T47D (cell line): ENCODE results near the gene APC.

Experiments used
- DNase-seq, 2 experiments: peaks; one replicate each; pipeline versions ENCODE4 v3.0.0 to v3.0.0-alpha.2; 2011 to 2012; ENCODE audit warnings: low read depth in 1 of 2, low spot score in 1 of 2
- JUND ChIP-seq: IDR thresholded peaks from 2 replicates; pipeline ENCODE4 v1.6.1; 2012; ENCODE audit warnings: low read depth
- in situ Hi-C: cut with HindIII; loops from 2 replicates; pipeline ENCODE4 v1.10.0; 2016; ENCODE audit warnings: low sequenced_read_pairs, low pct_unique_long_range_greater_than_20kb

APC gene

DNA sequence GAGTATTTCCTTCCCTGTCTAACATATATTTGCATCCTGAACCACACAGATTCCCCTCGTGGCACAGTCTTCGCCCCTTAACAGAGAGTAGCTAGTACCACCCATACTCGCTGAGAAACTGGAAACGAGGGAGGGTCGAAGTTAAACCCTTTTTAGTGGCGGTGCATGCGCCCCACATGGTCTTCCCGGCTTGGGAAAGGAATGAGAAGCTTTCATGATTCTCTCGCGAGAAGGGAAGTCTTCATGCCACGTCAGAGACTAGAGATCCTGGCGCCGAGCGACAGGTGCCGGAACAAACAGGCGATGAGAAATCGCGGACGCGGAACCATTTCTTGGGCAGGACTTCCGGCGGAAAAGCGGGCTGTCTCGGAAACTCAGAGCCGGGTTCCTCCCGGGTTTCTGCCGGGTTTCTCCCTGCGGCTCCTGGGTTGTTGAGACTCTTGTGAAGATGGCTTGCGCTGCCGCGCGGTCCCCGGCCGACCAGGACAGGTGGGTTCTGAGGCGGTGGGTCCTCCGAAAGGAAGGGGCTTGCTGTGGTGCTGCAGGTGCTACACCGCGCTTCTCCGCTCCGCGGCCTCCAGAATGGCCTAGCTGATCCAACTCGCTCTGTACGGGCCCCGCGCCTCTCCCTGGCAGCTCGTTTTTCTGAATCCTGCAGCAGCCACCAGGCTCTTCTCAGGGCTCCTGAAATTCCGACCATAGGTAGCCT, 123.4 kb downstream of the APC start, which contains the start of gene SRP19:
TSS of gene SRP19 (plus strand) at position 359 of the 709 bp plus-strand sequence. CDS start at position 449, 90 bp downstream.
- in situ Hi-C loops: no loop called here
- no peak for TF ChIP-seq JUND
- DNase-seq: peak; percentile 93 to 98

DNA sequence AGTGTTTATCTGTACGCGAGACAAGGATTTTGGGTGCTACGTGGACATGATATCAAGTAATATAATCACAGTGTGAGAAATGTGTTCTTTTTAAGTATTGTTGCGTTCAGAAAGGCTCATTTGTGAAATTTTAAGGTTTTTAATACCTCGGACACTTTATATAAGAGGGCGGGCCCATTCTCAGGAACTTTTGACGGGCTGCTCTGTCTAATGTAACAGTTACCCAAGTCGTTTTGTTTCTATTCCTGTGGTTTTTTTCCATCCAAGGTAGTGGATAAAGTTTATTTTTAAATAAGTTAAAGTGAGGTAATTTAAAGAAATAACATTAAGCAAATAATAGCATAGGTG, 123.9 kb downstream of the APC start:
- TF ChIP-seq JUND: no peak
- no peak for DNase-seq
- in situ Hi-C loops: no loop called here

DNA sequence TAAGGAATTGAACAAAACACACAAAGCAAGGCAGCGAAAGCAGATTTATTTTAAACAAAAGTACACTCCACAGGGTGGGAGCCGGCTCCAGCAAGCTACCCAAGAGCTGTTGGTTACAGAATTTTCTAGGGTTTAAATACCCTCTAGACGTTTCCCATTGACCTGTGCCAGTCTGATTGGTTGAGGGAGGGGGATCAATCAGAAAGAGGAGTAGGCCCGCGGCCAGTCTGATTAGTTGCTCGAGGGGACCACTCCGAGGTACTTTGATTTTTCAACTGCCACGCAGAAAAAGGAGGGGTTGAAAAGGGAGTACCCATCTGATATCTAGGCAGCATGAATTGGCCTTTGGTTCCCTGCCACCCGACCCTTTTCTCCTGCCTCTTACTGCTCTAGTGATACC, 124.4 kb downstream of the APC start:
- no peak for DNase-seq
- no peak for TF ChIP-seq JUND
- in situ Hi-C loops: no loop called here

DNA sequence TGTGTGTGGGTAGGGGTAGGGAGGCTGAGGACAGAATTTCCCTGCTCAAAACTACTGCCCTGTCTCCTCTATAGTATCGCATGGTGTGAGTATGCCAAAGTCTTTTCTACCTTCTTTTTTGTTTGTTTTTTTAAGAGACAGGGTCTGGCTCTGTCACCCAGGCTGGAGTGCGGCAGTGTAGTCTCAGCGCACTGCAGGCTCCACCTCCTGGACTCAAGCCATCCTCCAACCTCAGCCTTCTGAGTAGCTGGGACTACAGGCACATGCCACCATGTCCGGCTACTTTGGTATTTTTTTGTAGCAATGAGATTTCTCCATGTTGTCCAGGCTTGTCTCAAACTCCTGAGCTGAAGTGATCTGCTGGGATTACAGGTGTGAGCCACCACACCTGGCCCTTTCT, 125.9 kb downstream of the APC start:
- TF ChIP-seq JUND: no peak
- in situ Hi-C loops: no loop called here
- no peak for DNase-seq

DNA sequence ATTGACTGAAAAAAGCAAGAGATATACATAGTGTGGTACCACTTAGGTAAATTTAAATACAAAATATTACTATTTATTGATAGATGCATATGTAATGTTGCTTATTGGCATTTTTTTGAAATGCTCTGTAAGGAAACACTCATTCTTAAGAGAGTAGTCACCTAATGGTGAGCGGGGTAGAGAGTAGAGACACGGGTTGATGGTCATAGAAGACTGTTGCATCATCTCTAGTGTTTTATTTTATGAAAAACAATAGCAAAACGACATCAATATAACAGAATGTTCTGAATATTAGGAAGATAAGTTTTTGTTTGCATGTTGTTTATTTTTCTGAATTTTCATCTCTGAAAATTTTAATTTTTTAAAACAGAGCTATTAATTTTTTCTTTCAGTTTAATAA, 127.4 kb downstream of the APC start:
- in situ Hi-C loops: no loop called here
- DNase-seq: no peak
- TF ChIP-seq JUND: no peak

DNA sequence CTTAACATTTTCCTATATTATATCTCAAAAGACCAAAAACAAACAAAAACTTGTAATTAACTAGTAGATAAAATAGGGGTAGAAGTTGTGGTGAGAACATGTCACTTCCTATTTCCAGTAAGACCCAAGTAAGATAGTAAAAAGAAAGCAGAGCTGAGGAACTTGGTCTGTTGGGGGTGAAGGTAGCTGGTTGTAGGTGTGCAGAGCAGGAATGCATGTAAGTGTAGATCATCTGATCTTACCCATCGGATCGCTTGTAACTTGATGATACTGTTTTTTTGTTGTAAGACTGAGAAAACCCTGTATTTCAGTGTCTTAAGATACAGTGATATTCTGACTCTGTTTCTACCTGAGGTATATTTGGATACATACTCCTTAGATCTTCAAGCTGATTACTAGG, 129.1 kb downstream of the APC start:
- in situ Hi-C loops: no loop called here
- DNase-seq: no peak
- TF ChIP-seq JUND: no peak

DNA sequence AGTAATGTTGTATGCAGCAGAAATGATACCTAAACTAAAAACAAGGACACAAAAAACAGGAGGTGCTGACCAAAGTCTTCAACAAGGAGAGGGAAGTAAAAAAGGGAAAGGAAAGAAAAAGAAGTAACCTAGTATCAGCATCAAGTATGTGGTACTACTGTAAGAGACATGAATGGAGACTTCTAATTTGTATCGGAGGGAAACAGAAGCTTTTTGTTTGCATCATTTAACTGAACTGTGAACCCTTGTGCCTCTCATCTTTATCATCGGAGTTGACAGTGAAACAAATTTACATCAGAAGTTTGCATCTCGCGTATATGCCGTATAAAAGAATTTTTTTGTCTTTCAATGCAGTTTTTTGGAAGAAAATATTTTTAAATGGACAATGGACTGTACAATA, 129.7 kb downstream of the APC start:
- in situ Hi-C loops: no loop called here
- no peak for DNase-seq
- no peak for TF ChIP-seq JUND

DNA sequence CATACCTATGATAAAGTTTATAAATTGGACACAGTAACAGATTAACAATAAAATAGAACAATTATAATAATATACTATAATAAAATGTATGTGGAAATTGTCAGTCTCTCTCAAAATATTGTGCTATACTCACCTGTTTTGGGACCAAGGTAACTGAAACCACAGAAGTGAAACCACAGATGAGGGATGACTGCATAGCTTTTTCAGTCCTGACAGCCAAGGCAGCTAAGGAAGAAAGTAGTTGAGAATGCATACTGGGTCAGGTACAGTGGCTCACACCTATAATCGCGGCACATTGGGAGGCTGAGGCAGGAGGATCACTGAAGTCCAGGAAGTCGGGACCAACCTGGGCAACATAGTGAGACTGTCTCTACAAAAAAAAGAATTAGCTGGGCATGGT, 132.3 kb downstream of the APC start:
- in situ Hi-C loops: no loop called here
- no peak for DNase-seq
- TF ChIP-seq JUND: no peak

DNA sequence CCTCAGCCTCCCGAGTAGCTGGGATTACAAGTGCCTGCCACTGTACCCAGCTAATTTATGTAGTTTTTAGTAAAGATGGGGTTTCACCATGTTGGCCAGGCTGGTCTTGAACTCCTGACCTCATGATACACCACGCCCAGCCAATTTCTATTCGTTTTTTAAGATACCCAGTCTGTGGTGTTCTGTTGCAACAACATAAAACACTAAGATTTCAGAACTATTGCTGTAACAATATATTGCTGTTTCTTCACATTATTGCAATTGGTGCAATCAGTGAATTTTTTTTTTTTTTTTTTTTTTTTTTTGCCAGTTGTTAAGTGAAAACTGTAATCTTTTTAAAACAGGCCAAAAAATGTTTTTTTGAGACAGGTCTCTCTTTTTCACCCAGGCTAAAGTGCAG, 133.3 kb downstream of the APC start:
- no peak for DNase-seq
- no peak for TF ChIP-seq JUND
- in situ Hi-C loops: no loop called here

DNA sequence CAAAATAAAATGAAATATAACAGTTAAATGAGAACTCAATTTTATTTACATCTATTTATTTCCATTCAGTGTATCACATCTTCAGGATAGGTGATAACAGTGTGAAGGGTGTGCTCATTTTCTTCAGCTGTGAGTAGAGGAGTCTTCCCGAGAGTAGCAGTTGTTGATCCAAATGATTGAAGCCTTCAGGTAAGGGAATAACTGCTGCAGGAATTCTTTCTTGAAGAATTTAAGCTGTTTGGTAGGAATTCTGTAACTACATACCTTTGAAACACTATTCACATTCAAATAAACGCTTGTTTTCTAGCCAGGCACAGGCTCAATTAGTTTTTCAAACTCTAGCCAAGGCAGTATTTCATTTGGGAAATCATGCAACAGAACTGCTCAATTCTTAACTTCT, 138.7 kb downstream of the APC start:
- no peak for DNase-seq
- in situ Hi-C loops: no loop called here
- no peak for TF ChIP-seq JUND

DNA sequence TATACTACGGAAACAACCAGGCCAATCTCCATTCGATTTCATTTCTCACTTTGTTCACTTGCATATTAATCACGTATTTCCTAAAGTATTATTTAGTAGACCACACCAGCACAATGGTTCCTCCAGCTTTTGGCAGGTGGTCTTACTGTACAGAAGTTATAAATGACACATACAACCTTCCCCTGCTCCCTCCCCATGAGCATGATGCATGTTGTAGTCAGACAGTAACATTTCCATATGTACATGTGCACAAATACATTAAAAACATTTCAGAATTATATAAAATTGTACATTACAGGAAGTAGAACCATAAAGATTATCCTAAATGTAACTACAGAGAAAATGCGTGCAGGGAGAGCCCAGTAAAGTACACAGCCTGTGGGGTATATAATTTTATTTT, 140.4 kb downstream of the APC start:
- in situ Hi-C loops: no loop called here

DNA sequence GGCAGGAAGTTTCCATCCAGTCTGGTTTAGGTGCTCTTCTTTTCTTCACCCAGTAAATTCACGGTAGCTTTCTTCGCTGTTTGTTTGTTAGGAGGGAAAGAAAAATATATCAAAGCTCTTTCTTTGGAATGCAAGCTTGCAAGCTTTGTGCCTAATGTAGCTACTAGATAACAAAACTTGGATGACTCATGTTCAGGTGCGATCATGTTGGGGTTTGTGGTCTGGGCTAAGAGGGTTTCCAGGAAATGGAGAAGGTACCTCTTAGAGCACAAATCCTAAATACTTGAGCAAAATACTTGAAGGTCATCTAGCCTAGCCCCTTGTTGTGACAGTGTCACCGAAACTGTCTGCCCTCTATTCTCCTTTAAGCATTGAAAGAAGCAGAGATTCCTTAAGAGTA, 141.1 kb downstream of the APC start:
- TF ChIP-seq JUND: no peak
- in situ Hi-C loops: no loop called here
- no peak for DNase-seq

More for the DNA sequence above, 140.4 kb downstream of the APC start:
- no peak for DNase-seq
- TF ChIP-seq JUND: no peak

DNA sequence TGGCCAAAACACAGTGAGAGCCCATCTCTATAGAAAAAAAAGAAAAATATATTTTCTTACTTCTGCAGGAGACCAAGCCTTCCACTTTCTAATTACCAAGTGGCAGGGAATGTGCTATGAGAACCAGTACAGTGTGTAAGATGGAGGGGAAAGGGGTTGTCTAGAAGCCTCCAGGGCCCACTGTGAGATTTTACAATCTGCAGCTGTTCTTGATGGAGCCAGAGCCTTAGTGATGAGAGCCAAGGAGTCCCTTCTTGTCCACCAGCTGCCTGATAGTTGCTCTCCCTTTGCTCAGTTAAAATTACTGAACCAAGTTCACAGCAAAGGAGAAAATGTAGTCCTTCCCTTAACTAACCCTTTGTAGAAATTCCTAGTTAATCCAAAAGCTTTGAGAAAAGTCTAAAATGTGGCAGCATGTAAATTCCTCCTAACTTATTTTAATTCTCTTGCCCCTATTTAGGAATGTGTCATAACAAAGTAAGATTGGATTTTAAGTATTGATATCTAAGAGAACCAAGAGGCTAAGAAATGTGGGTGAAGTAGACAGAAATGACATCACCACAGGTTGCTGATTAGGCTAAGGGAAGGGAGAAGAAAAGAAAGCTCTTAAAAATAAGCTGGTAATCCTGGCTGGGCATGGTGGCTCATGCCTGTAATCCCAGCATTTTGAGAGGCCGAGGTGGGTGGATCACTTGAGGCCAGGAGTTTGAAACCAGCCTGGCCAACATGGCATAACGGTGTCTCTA, 142.7 kb downstream of the APC start:
- in situ Hi-C loops: no loop called here
- TF ChIP-seq JUND: no peak
- no peak for DNase-seq
